GM12878 (cell line): ENCODE measurements around the gene ADCK1. TPM values are rescaled to one million over a fixed set of nuclear protein-coding genes. Genes with fewer than 3 reads are reported as not detected.
A peak's percentile ranks its signal among the peaks of the same experiment; 100 is the strongest.

Experiments
- ATAC-seq: fragments of 200-7000 bp; cut with Tn5 transposase; 3 replicates; pipeline ENCODE4 v1.9.1; 2020; ENCODE audit warnings: mild to moderate bottlenecking, moderate library complexity
- BruUV-seq: library from RNA; stranded (reverse); fragments of 400-500 nt; replicated peaks from 2 replicates; lab custom pipeline; 2021; lab: Mats Ljungman, UMichigan
- CTCF ChIA-PET: fragments of 300-600 bp; sonication (Branson Sonifier 250); formaldehyde crosslinking; extraction: SDS; loops from one replicate; lab custom pipeline; 2021; ENCODE audit warnings: inconsistent platforms; lab: Yijun Ruan, JAX
- POLR2A ChIA-PET: fragments of 350-600 bp; formaldehyde crosslinking; extraction: SDS; loops from one replicate; lab custom pipeline; 2021; ENCODE audit warnings: inconsistent platforms; lab: Charles Lee
- RAD21 ChIA-PET: fragments of 300-600 bp; sonication (Branson Sonifier 250); formaldehyde crosslinking; loops from one replicate; lab custom pipeline; 2023; ENCODE audit warnings: antibody characterized with exemption; ENCODE audit not compliant: unreplicated experiment; lab: Charles Lee
- SMC1A ChIA-PET: fragments of 300-600 bp; sonication (Branson Sonifier 250); formaldehyde crosslinking; loops from one replicate; lab custom pipeline; 2023; ENCODE audit not compliant: unreplicated experiment, uncharacterized antibody; lab: Charles Lee
- DNase-seq: peaks from one replicate; pipeline ENCODE4 v3.0.0-alpha.2; 2011; ENCODE audit warnings: low read depth, low spot score
- FAIRE-seq: peaks from 3 replicates; lab custom pipeline; 2011; peaks lifted over from hg19 to GRCh38; lab: Jason Lieb, UNC
- H2AFZ ChIP-seq: 2 replicates; pipeline ENCODE4 v1.6.0; 2011; ENCODE audit warnings: low read depth, low read length, control low read depth; ENCODE audit not compliant: control insufficient read depth
- H3K27ac ChIP-seq: 2 replicates; pipeline ENCODE4 v1.5.1; 2011; ENCODE audit warnings: control low read depth; ENCODE audit not compliant: control insufficient read depth, insufficient read depth
- H3K27me3 ChIP-seq, 2 experiments: replicated peaks in 1 of 2; 2 replicates each; pipeline versions ENCODE4 v1.6.0 to v1.6.1; 2011; ENCODE audit warnings: low read length in 1 of 2; ENCODE audit not compliant: control insufficient read depth in 2 of 2, insufficient read depth in 2 of 2
- H3K36me3 ChIP-seq, 2 experiments: 2 replicates each; pipeline ENCODE4 v1.5.1; 2011; ENCODE audit warnings: low read length in 1 of 2; ENCODE audit not compliant: control insufficient read depth in 2 of 2, insufficient read depth in 2 of 2
- H3K4me1 ChIP-seq: 2 replicates; pipeline ENCODE4 v1.6.1; 2011; ENCODE audit warnings: mild to moderate bottlenecking, low read length, moderate library complexity, mixed read lengths; ENCODE audit not compliant: control insufficient read depth, insufficient read depth
- H3K4me2 ChIP-seq: 2 replicates; pipeline ENCODE4 v1.6.0; 2011; ENCODE audit warnings: control low read depth; ENCODE audit not compliant: control insufficient read depth, insufficient read depth
- H3K4me3 ChIP-seq: fragments of 200-600 bp; sonication (generic); 2 replicates; pipeline ENCODE4 v1.5.1; 2016
- H3K79me2 ChIP-seq: 2 replicates; pipeline ENCODE4 v1.6.0; 2011; ENCODE audit warnings: low read length; ENCODE audit not compliant: control insufficient read depth, insufficient read depth
- H3K9ac ChIP-seq: 2 replicates; pipeline ENCODE4 v1.8.0; 2011; ENCODE audit warnings: low read length, control low read depth, mixed read lengths; ENCODE audit not compliant: control insufficient read depth, insufficient read depth
- H3K9me3 ChIP-seq: replicated peaks from 3 replicates; pipeline ENCODE4 v1.5.1; 2011; ENCODE audit warnings: mild to moderate bottlenecking, low read length; ENCODE audit not compliant: control insufficient read depth, insufficient read depth
- H4K20me1 ChIP-seq: 2 replicates; pipeline ENCODE4 v1.6.0; 2011; ENCODE audit not compliant: control insufficient read depth, insufficient read depth
- CHD2 ChIP-seq: IDR thresholded peaks from 2 replicates; pipeline ENCODE4 v1.6.1; 2011; ENCODE audit warnings: low read depth, low read length, improper control_type of control experiment, borderline replicate concordance
- FOXK2 ChIP-seq: fragments of 450-650 bp; IDR thresholded peaks from 2 replicates; pipeline ENCODE4 v1.6.1; 2017; ENCODE audit warnings: mild to moderate bottlenecking, moderate library complexity
- MTA3 ChIP-seq: IDR thresholded peaks from 2 replicates; pipeline ENCODE4 v1.6.1; 2012; ENCODE audit warnings: low read length, inconsistent platforms, borderline replicate concordance
- NFYA ChIP-seq: IDR thresholded peaks from 2 replicates; pipeline ENCODE4 v1.6.1; 2011; ENCODE audit warnings: low read depth, mild to moderate bottlenecking, low read length, improper control_type of control experiment, borderline replicate concordance
- SMC3 ChIP-seq: IDR thresholded peaks from 2 replicates; pipeline ENCODE4 v1.6.1; 2011; ENCODE audit warnings: low read length, improper control_type of control experiment, borderline replicate concordance
- SPI1 ChIP-seq: IDR thresholded peaks from 2 replicates; pipeline ENCODE4 v1.6.1; 2011; ENCODE audit warnings: low read depth, mild to moderate bottlenecking, low read length, moderate library complexity, borderline replicate concordance; ENCODE audit not compliant: insufficient read depth
- TCF12 ChIP-seq: IDR thresholded peaks from 2 replicates; pipeline ENCODE4 v1.6.1; 2011; ENCODE audit warnings: low read depth, mild to moderate bottlenecking, low read length
- WGBS: methylation state at CpG from one replicate; pipeline ENCODE4 v1.1.6; 2016; ENCODE audit warnings: low lambda C conversion rate; ENCODE audit not compliant: insufficient replicate concordance, insufficient coverage; ENCODE audit errors: missing lambda C conversion rate; 5-methylcytosine and 5-hydroxymethylcytosine counted together
- in situ Hi-C: fragments of 300-500 bp; cut with MboI; formaldehyde crosslinking; loops from 9 replicates; pipeline ENCODE4 v1.14.3; 2018; ENCODE audit warnings: mixed read lengths
- intact Hi-C: fragments of 100-400 bp; cut with micrococcal nuclease; formaldehyde crosslinking; loops from one replicate; pipeline ENCODE4 v1.14.2; 2022; ENCODE audit not compliant: unreplicated experiment
- polyA plus RNA-seq, 11 experiments: library from polyadenylated mRNA; depleted of rRNA in 4 of 11; unstranded in 6 of 11; stranded (reverse) in 5 of 11; fragments of >200 nt; fragmentation: Nextera tagmentation in 4 of 11; fragmentation: Illumina TruSeq in 1 of 11; extraction: Ambion mirVana in 4 of 11; extraction: Trizol in 1 of 11; gene quantifications; 1 replicate in 1 of 11; 2 replicates in 10 of 11; pipeline versions ENCODE4 v1.2.1 to v1.2.3, GENCODE V29; 2011 to 2016; ENCODE audit warnings: inconsistent platforms in 2 of 11, missing spikeins in 2 of 11, low read depth in 1 of 11
- total RNA-seq, 4 experiments: library from RNA; depleted of rRNA in 3 of 4; stranded (reverse); fragments of >200 nt in 3 of 4; fragmentation: Illumina TruSeq in 1 of 4; extraction: Trizol in 1 of 4; gene quantifications; 2 replicates each; pipeline versions ENCODE4 v1.2.1 to v1.2.3, GENCODE V29; 2013 to 2021
- TF ChIP-seq, protein P1 (sequence below): fragments of 450-650 bp; IDR thresholded peaks from 2 replicates; pipeline ENCODE4 v1.6.1; 2014; ENCODE audit warnings: mild to moderate bottlenecking

Gene ADCK1
- total and polyA plus RNA-seq, 10 of the 15 experiments (the other 5 are each of a cell fraction or from before 2014, with no cell fraction given) = 3.3 to 8.5 (median 5.1) TPM

- intact Hi-C loops (no loop called here), in situ Hi-C loops (no loop called here)
- ChIA-PET SMC1A (no interaction called here), RAD21 (no interaction called here), POLR2A (interaction anchor here (0.7 kb wide), 1 partner anchor 216 kb away, joined by 6 read pairs; no protein-coding TSS in a partner anchor), CTCF (no interaction called here)
- no peaks in the 10 kb centered on the region for H4K20me1 ChIP-seq
- no TSS peak for BruUV-seq
- H3K4me1 ChIP-seq = no peaks in the 10 kb centered on the region
- H3K4me3 ChIP-seq = no peak overlapping the region
- FAIRE-seq (no peak), DNase-seq (no peak), ATAC-seq (no peak)
- H3K27ac ChIP-seq = no peak overlapping the region
- H3K36me3 ChIP-seq = no peaks in the 10 kb centered on the region
- WGBS = 74% methylated on average over 5 of the region's 6 CpGs
- no peaks in the 10 kb centered on the region for H3K27me3 ChIP-seq
- no peak overlapping the region for H3K9ac ChIP-seq
- no peaks in the 10 kb centered on the region for H3K9me3 ChIP-seq
- H3K4me2 ChIP-seq = no peak overlapping the region
- TF ChIP-seq FOXK2 (no peak), SMC3 (no peak), MTA3 (no peak), CHD2 (no peak), NFYA (no peak)
- TF ChIP-seq, protein P1, sequence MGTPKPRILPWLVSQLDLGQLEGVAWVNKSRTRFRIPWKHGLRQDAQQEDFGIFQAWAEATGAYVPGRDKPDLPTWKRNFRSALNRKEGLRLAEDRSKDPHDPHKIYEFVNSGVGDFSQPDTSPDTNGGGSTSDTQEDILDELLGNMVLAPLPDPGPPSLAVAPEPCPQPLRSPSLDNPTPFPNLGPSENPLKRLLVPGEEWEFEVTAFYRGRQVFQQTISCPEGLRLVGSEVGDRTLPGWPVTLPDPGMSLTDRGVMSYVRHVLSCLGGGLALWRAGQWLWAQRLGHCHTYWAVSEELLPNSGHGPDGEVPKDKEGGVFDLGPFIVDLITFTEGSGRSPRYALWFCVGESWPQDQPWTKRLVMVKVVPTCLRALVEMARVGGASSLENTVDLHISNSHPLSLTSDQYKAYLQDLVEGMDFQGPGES = no peak
- H3K79me2 ChIP-seq = no peaks in the 10 kb centered on the region
- H2AFZ ChIP-seq = no peak overlapping the region
These were observed 5.8 kb downstream of the ADCK1 start for GRCh38 chr14:77805706-77806105.

GRCh38 chr14:77808250-77808649 is 8.3 kb downstream of the ADCK1 start:
- ChIA-PET RAD21 (no interaction called here), CTCF (no interaction called here), SMC1A (no interaction called here), POLR2A (no interaction called here)
- no peak overlapping the region for H3K4me3 ChIP-seq
- ATAC-seq = peak; percentile 44
- FAIRE-seq = no peak
- H3K36me3 ChIP-seq = no peaks in the 10 kb centered on the region
- no peaks in the 10 kb centered on the region for H3K9me3 ChIP-seq
- in situ Hi-C loops = no loop called here
- H3K4me1 ChIP-seq = peaks cover 5% of the 10 kb centered on the region; the same call in 1 of the 2 replicates
- no peaks in the 10 kb centered on the region for H3K27me3 ChIP-seq
- H3K9ac ChIP-seq = no peak overlapping the region
- BruUV-seq = no TSS peak
- 100% methylated on average over 3 of the region's 3 CpGs for WGBS
- no peak overlapping the region for H3K27ac ChIP-seq
- no peak overlapping the region for H3K4me2 ChIP-seq
- no peak for DNase-seq
- no peak overlapping the region for H2AFZ ChIP-seq
- intact Hi-C loops = no loop called here
- no peak for TF ChIP-seq TCF12
- TF ChIP-seq SPI1 = peak; percentile 84
- H3K79me2 ChIP-seq = no peaks in the 10 kb centered on the region
- no peaks in the 10 kb centered on the region for H4K20me1 ChIP-seq
